ENCODE measurements around the gene TMEM132C. TPM values are rescaled to one million over a fixed set of nuclear protein-coding genes. Genes with fewer than 3 reads are reported as not detected.

The TMEM132C gene
- total and polyA plus RNA-seq, 2 of the 4 experiments (the other 2 are of a cell fraction), result not detected

GRCh38 chr12:128245121-128245520 is 21.8 kb upstream of the TMEM132C start:
- H3K4me1 ChIP-seq (ENCODE audit: control insufficient read depth, insufficient read depth, low read length), result no peaks in the 10 kb centered on the region
- dilution Hi-C loops (cut with HindIII; ENCODE audit: low sequenced_read_pairs, unreplicated experiment) (no loop called here), intact Hi-C loops (cut with micrococcal nuclease) (no loop called here), in situ Hi-C loops (cut with MboI; ENCODE audit: low sequenced_read_pairs) (no loop called here)
- no peak overlapping the region for H3K23ac ChIP-seq (ENCODE audit: low read depth, low read length)
- no peaks in the 10 kb centered on the region for H3K9me1 ChIP-seq (ENCODE audit: insufficient read depth, low read length)
- ATAC-seq (ENCODE audit: low read depth) (no peak), DNase-seq (no peak)
- POLR2A ChIA-PET (ENCODE audit: unreplicated experiment), result no interaction called here
- no peak overlapping the region for H2BK120ac ChIP-seq (ENCODE audit: low read depth, low read length)
- H3K4me2 ChIP-seq (ENCODE audit: low read depth, low read length), result no peak overlapping the region
- no peak overlapping the region for H4K5ac ChIP-seq (ENCODE audit: low read depth, low read length)
- H2AK5ac ChIP-seq (ENCODE audit: low read depth, low read length), result no peak overlapping the region
- BruUV-seq (replicated peaks), result no TSS peak
- no peak overlapping the region for H2BK5ac ChIP-seq (ENCODE audit: low read depth, low read length, poor library complexity, severe bottlenecking)
- H3K27me3 ChIP-seq (ENCODE audit: control insufficient read depth, insufficient read depth, low read length), result no peaks in the 10 kb centered on the region
- no peak overlapping the region for H3K56ac ChIP-seq (ENCODE audit: extremely low read depth, insufficient read depth, low read length)
- no peak overlapping the region for H3K4me3 ChIP-seq (ENCODE audit: insufficient read depth, low read depth, low read length)
- no peak overlapping the region for H2BK15ac ChIP-seq (ENCODE audit: low read depth, low read length)
- no peak for TF ChIP-seq MXI1 (IDR thresholded peaks at IDR 0.05; ENCODE audit: borderline replicate concordance, low read depth, low read length)
- no peak for TF ChIP-seq CTCF (conservative IDR thresholded peaks at IDR 0.05; ENCODE audit: low read depth, low read length)
- TF ChIP-seq RAD21 (IDR thresholded peaks at IDR 0.05; ENCODE audit: low read length), result no peak
- TF ChIP-seq MAFK (IDR thresholded peaks at IDR 0.05; ENCODE audit: low read depth, low read length), result no peak
- TF ChIP-seq RFX5 (IDR thresholded peaks at IDR 0.05; ENCODE audit: low read depth, low read length), result no peak
- TF ChIP-seq RCOR1 (IDR thresholded peaks at IDR 0.05; ENCODE audit: insufficient replicate concordance, low read length), result no peak
- no peak for TF ChIP-seq ELK1 (IDR thresholded peaks at IDR 0.05; ENCODE audit: borderline replicate concordance, low read depth, low read length)
- no peak for TF ChIP-seq CHD1 (IDR thresholded peaks at IDR 0.05; ENCODE audit: low read depth, low read length)
- no peak for TF ChIP-seq FOS (IDR thresholded peaks at IDR 0.05; ENCODE audit: low read depth, low read length)
- no peak for TF ChIP-seq MAZ (IDR thresholded peaks at IDR 0.05; ENCODE audit: borderline replicate concordance, low read depth, low read length)
- TF ChIP-seq NFE2L2 (IDR thresholded peaks at IDR 0.05; ENCODE audit: low read depth, low read length), result no peak
- no peak for TF ChIP-seq SMC3 (IDR thresholded peaks at IDR 0.05; ENCODE audit: low read depth, low read length)
- H4K91ac ChIP-seq (ENCODE audit: insufficient read depth, low read depth, low read length), result no peak overlapping the region
- no peak overlapping the region for H2AFZ ChIP-seq (replicated peaks; ENCODE audit: low read length, poor library complexity)
- H3K9me3 ChIP-seq (ENCODE audit: control insufficient read depth, insufficient read depth, low read length), result peaks cover 36% of the 10 kb centered on the region
- H3K14ac ChIP-seq (replicated peaks; ENCODE audit: low read depth, low read length), result no peak overlapping the region
- WGBS, 2 experiments (ENCODE audit: extremely low coverage in 2 of 2, insufficient read length in 1 of 2), result 67% methylated on average over 1 of the region's 2 CpGs; no CpG with 5 or more reads in 1 of the 2 experiments
- CTCF ChIA-PET, result no interaction called here
- no peaks in the 10 kb centered on the region for H4K20me1 ChIP-seq (ENCODE audit: insufficient read depth, low read length)
- no peak overlapping the region for H3K27ac ChIP-seq (ENCODE audit: insufficient read depth, low read length)
- H3K36me3 ChIP-seq (ENCODE audit: control insufficient read depth, insufficient read depth, low read length), result no peaks in the 10 kb centered on the region
- no peak overlapping the region for H3K18ac ChIP-seq (ENCODE audit: low read depth, low read length)
- no peak overlapping the region for H3K9ac ChIP-seq (ENCODE audit: low read depth, low read length)
- no peak overlapping the region for H3K4ac ChIP-seq (ENCODE audit: low read depth, low read length)
- no peak overlapping the region for H2AK9ac ChIP-seq (replicated peaks; ENCODE audit: low read depth, low read length, poor library complexity)
- no peaks in the 10 kb centered on the region for H3K79me1 ChIP-seq (ENCODE audit: low read depth in 1 of 2, low read length in 2 of 2)
- no peak overlapping the region for H4K8ac ChIP-seq (ENCODE audit: low read depth in 2 of 2, low read length in 2 of 2)
- no peak overlapping the region for H2BK20ac ChIP-seq (ENCODE audit: low read depth, low read length)

All from IMR-90 (cell line).